Fibroblast of mammary gland (primary cell): ENCODE data around the gene GTF3C4.

Experiments
- DNase-seq: peaks from one replicate; pipeline ENCODE4 v3.0.0-alpha.2; 2010; ENCODE audit warnings: low read depth
- H3K4me3 ChIP-seq: 2 replicates; pipeline ENCODE4 v1.5.1; 2011; ENCODE audit warnings: low read depth, mild to moderate bottlenecking, low read length, moderate library complexity; ENCODE audit not compliant: control insufficient read depth
- CTCF ChIP-seq: conservative IDR thresholded peaks from 2 replicates; pipeline ENCODE4 v1.5.1; 2011; ENCODE audit warnings: low read depth, low read length, inconsistent platforms; ENCODE audit not compliant: control insufficient read depth, insufficient read depth

The GTF3C4 gene

GRCh38 chr9:132670457-132671391, at the start of gene GTF3C4:
TSS of gene GTF3C4 (plus strand) at chr9:132670464. CDS start at chr9:132670599, 135 bp downstream.
- TF ChIP-seq CTCF = no peak
- DNase-seq = peak; percentile 26
- H3K4me3 ChIP-seq = peak within 1 kb of the TSS; percentile 94

DNA sequence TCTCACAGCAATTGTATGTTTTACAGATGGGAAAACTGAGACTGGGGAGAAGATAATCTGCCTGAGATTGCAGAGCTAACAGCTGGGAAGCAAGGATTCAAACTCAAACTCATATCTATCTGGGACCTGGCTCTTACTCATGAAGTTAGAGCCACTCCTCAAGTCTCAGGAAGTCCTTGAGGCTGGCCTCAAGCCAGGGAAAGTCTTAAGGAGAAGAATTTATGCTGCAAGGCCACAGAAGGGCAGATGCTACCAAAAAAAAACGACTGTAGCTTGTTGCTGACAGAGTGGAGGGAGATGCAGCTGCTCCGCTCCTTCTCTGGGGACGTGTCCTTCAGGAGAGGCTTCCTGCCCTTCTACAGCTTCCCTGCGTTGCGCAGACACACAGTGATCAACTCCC, 48.1 kb upstream of the GTF3C4 start:
- no peak overlapping the region for H3K4me3 ChIP-seq
- DNase-seq = peak; percentile 38
- TF ChIP-seq CTCF = no peak

DNA sequence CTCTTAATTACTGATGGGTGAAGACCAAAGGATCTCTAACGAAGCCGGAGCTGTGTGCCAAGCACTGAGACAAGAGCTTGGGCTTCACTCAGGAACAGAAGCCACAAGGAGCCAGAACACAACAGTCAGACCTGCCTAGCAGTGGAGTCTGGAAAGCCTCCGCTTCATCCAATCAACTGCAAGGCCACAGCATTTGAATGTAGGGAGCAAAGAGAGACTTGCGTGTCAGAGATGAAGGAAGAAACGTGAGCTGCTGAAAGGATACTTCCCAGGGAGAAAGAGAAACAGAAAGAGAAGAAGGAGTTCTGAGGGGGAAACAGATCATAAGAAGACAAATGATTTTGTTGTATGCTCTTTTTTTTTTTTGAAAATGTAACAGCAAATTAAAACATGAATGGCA, 44.0 kb upstream of the GTF3C4 start:
- no peak for DNase-seq
- no peak overlapping the region for H3K4me3 ChIP-seq
- TF ChIP-seq CTCF = no peak

- TF ChIP-seq CTCF = no peak
- DNase-seq = no peak
- H3K4me3 ChIP-seq = no peak overlapping the region
These were observed 43.2 kb upstream of the GTF3C4 start for GRCh38 chr9:132627106-132627505.

- H3K4me3 ChIP-seq = no peak overlapping the region
- no peak for TF ChIP-seq CTCF
- no peak for DNase-seq
These were observed 42.7 kb upstream of the GTF3C4 start for GRCh38 chr9:132627594-132627993.

DNA sequence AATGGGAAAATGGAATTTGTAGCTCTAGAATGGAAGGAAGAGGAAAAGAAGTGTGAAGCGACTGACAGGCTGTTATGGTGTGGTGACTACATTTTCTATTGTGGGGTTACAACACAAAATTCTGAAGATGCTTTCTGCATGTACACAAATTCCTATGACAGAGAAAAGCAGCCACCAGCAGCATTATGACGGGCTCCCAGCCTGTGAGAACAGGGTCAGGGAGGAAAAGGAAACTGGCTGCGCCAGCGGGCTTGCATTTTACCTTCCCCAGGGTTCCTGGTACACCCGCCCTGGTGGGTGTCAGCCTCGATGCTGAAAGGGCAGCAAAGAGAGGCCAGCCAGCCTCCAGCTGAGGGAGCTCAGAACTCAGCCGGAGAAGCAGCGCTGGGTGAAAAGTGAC, 41.5 kb upstream of the GTF3C4 start:
- no peak overlapping the region for H3K4me3 ChIP-seq

More for the DNA sequence above, 41.5 kb upstream of the GTF3C4 start:
- DNase-seq = no peak
- TF ChIP-seq CTCF = no peak
